Measurements from ENCODE around the gene TAF4. TPM values are rescaled to one million over a fixed set of nuclear protein-coding genes. Genes with fewer than 3 reads are reported as not detected.

The TAF4 gene
- total and polyA plus RNA-seq, 2 of the 13 experiments (the other 11 are each of a cell fraction or from before 2014, with no cell fraction given): 5.9 to 12.0 TPM

DNA sequence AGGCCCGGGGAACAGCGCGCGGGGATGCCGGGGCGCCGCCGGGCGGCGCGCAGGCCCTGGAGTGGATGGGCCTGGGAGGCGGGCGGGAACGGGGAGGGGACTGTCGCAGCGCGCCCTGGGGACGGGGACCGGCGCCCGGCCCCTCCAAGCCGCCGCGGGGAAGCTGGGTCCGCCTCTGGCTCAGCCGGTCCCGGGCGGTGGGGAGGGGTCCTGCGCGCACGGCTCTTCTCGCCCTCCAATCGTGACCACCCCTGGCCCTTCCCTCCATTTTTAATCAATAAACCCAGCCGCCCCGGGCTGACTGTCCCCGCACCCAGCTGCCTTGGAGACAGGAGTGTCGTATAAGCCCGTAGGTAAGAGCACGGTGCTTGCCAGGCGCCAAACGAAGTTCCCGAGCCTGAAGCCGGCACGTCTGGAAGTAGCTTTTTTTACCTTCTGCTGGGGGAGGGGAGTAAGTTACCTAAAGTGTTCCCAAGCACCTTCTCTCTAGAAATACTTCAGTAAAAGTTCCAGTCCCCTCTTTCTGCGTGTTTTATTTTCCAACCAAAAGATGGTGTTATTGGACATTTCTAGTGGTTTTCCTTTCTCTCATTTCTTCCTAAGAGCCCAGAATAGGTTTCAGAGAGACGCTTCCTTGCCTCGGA lies 780 bp upstream of the TAF4 start (continued):
- TF ChIP-seq, protein P1, sequence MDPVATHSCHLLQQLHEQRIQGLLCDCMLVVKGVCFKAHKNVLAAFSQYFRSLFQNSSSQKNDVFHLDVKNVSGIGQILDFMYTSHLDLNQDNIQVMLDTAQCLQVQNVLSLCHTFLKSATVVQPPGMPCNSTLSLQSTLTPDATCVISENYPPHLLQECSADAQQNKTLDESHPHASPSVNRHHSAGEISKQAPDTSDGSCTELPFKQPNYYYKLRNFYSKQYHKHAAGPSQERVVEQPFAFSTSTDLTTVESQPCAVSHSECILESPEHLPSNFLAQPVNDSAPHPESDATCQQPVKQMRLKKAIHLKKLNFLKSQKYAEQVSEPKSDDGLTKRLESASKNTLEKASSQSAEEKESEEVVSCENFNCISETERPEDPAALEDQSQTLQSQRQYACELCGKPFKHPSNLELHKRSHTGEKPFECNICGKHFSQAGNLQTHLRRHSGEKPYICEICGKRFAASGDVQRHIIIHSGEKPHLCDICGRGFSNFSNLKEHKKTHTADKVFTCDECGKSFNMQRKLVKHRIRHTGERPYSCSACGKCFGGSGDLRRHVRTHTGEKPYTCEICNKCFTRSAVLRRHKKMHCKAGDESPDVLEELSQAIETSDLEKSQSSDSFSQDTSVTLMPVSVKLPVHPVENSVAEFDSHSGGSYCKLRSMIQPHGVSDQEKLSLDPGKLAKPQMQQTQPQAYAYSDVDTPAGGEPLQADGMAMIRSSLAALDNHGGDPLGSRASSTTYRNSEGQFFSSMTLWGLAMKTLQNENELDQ (CRISPR knock-in tag; IDR thresholded peaks at IDR 0.05; ENCODE audit: borderline replicate concordance): no peak
- TF ChIP-seq KLF13 (CRISPR knock-in tag; IDR thresholded peaks at IDR 0.05) (no peak), NBN (conservative IDR thresholded peaks at IDR 0.05) (no peak), ZNF274 (CRISPR knock-in tag; IDR thresholded peaks at IDR 0.05) (no peak; the same call in none of the 2 replicates), ZNF850 (CRISPR knock-in tag; conservative IDR thresholded peaks at IDR 0.05) (0 out of 2 replicates have a peak, but pooled peaks have one; percentile 66), NR3C1 (CRISPR knock-in tag; IDR thresholded peaks at IDR 0.05) (no peak), RFX3 (CRISPR knock-in tag; IDR thresholded peaks at IDR 0.05) (no peak), ZNF781 (CRISPR knock-in tag; IDR thresholded peaks at IDR 0.05; ENCODE audit: borderline replicate concordance, not compliant biosample characterization) (no peak), ZNF674 (CRISPR knock-in tag; IDR thresholded peaks at IDR 0.05; ENCODE audit: low read depth) (0 out of 2 replicates have a peak, but pooled peaks have one; percentile 85), ZNF670 (CRISPR knock-in tag; IDR thresholded peaks at IDR 0.05; ENCODE audit: borderline replicate concordance) (no peak; the same call in 1 of the 2 replicates), CCDC6 (CRISPR knock-in tag; IDR thresholded peaks at IDR 0.05) (no peak), HOXA5 (CRISPR knock-in tag; IDR thresholded peaks at IDR 0.05) (peak; percentile 13; the same call in 1 of the 2 replicates), TGIF2 (CRISPR knock-in tag; IDR thresholded peaks at IDR 0.05) (no peak), ZMYM3 (CRISPR knock-in tag; IDR thresholded peaks at IDR 0.05) (no peak), ZNF567 (CRISPR knock-in tag; IDR thresholded peaks at IDR 0.05; ENCODE audit: borderline replicate concordance) (0 out of 2 replicates have a peak, but pooled peaks have one; percentile 87), ZNF24 (IDR thresholded peaks at IDR 0.05) (no peak), ZFP41 (CRISPR knock-in tag; IDR thresholded peaks at IDR 0.05; ENCODE audit: borderline replicate concordance) (no peak), ZNF138 (CRISPR knock-in tag; IDR thresholded peaks at IDR 0.05; ENCODE audit: low read depth) (no peak; the same call in 1 of the 2 replicates), CBX5 (CRISPR knock-in tag; IDR thresholded peaks at IDR 0.05; ENCODE audit: borderline replicate concordance) (no peak), HES4 (CRISPR knock-in tag; IDR thresholded peaks at IDR 0.05; ENCODE audit: borderline replicate concordance) (peak; percentile 42), KLF16 (CRISPR knock-in tag; IDR thresholded peaks at IDR 0.05) (no peak; a peak in 2 of 4 replicates), ARNT2 (CRISPR knock-in tag; IDR thresholded peaks at IDR 0.05; ENCODE audit: low read depth) (no peak), SATB2 (CRISPR knock-in tag; IDR thresholded peaks at IDR 0.05) (peak; percentile 18; the same call in 1 of the 2 replicates)
- TF ChIP-seq, protein P2, sequence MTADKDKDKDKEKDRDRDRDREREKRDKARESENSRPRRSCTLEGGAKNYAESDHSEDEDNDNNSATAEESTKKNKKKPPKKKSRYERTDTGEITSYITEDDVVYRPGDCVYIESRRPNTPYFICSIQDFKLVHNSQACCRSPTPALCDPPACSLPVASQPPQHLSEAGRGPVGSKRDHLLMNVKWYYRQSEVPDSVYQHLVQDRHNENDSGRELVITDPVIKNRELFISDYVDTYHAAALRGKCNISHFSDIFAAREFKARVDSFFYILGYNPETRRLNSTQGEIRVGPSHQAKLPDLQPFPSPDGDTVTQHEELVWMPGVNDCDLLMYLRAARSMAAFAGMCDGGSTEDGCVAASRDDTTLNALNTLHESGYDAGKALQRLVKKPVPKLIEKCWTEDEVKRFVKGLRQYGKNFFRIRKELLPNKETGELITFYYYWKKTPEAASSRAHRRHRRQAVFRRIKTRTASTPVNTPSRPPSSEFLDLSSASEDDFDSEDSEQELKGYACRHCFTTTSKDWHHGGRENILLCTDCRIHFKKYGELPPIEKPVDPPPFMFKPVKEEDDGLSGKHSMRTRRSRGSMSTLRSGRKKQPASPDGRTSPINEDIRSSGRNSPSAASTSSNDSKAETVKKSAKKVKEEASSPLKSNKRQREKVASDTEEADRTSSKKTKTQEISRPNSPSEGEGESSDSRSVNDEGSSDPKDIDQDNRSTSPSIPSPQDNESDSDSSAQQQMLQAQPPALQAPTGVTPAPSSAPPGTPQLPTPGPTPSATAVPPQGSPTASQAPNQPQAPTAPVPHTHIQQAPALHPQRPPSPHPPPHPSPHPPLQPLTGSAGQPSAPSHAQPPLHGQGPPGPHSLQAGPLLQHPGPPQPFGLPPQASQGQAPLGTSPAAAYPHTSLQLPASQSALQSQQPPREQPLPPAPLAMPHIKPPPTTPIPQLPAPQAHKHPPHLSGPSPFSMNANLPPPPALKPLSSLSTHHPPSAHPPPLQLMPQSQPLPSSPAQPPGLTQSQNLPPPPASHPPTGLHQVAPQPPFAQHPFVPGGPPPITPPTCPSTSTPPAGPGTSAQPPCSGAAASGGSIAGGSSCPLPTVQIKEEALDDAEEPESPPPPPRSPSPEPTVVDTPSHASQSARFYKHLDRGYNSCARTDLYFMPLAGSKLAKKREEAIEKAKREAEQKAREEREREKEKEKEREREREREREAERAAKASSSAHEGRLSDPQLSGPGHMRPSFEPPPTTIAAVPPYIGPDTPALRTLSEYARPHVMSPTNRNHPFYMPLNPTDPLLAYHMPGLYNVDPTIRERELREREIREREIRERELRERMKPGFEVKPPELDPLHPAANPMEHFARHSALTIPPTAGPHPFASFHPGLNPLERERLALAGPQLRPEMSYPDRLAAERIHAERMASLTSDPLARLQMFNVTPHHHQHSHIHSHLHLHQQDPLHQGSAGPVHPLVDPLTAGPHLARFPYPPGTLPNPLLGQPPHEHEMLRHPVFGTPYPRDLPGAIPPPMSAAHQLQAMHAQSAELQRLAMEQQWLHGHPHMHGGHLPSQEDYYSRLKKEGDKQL (CRISPR knock-in tag; IDR thresholded peaks at IDR 0.05; ENCODE audit: low read depth): no peak

Measured in HepG2 (cell line).